ENCODE data around the gene DCAF16.

DNA sequence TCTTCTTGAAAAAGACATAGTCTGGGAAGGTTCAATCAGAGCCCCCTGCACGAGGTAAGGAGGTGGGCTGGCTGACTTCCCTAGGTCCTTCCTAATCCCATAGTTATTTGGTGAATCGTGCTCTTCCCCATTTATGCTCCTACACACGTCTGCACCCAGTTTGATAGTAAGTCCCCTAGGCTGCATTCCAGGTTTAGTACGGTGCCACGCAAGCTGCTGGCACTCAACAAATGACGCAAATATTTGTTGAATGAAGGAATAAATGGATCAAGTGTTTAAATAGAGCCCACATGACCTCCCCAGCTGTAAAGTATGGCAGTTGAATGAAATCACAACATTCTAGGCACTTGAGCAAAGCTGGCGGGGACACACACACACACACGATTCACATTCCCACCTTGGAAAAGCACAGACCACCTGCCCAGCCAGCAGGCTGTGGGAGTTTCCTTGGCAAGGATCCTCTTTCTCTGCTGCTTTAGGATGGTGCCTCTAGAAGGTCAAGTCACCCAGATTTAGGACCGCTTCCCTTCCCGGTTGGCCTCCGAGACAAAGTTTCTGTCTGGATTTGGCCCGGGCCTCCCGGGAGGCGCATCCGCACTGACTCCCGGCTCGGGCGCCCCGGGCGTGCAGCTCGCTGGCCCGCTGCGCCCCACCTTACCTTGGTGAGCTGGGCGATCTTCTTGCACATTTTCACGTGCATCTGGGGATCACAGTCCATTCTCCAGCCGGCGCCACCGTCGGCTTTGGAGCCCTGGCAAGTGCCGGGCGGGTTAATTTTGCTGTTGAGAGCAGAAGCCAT lies 29.9 kb downstream of the DCAF16 start:
- no peak for TF ChIP-seq CTCF (IDR thresholded peaks at IDR 0.05)
- TF ChIP-seq ZFP36 (IDR thresholded peaks at IDR 0.05; ENCODE audit: borderline replicate concordance, partially characterized antibody): no peak

Data from A549 (cell line).